ENCODE results near the gene LPGAT1.

DNA sequence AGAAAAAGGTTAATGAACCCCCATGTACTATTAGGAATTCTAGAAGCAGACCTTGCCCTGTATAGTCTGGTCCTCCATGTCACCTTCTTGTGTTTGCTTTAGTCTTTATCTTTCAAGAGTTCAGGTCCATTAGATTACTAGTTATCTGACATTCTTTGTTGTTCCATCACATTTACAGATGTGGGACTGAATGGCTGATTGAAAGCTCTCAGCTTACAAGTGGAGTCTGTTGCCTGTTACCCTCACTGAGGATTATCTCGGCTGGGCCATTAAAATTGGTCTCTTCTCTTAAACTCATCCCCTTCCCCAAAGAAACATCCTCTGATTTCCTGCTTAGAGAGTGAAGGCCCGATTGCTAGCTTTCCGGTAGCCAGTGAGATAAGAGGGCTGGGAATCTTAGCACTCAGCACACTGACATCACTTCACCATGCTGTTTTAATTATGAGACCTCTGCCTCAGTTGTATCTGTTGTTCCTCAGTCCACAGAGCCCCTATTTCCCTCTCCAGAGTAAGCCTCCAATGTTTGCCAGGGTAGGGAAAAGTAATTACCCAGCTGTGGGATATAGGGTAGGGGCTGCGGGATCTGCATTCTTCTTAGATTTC, 76.8 kb downstream of the LPGAT1 start:
- TF ChIP-seq, protein P1, sequence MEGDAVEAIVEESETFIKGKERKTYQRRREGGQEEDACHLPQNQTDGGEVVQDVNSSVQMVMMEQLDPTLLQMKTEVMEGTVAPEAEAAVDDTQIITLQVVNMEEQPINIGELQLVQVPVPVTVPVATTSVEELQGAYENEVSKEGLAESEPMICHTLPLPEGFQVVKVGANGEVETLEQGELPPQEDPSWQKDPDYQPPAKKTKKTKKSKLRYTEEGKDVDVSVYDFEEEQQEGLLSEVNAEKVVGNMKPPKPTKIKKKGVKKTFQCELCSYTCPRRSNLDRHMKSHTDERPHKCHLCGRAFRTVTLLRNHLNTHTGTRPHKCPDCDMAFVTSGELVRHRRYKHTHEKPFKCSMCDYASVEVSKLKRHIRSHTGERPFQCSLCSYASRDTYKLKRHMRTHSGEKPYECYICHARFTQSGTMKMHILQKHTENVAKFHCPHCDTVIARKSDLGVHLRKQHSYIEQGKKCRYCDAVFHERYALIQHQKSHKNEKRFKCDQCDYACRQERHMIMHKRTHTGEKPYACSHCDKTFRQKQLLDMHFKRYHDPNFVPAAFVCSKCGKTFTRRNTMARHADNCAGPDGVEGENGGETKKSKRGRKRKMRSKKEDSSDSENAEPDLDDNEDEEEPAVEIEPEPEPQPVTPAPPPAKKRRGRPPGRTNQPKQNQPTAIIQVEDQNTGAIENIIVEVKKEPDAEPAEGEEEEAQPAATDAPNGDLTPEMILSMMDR (IDR thresholded peaks at IDR 0.05; ENCODE audit: low read depth, low read length) = no peak
- no peak for TF ChIP-seq EZH2phosphoT487 (IDR thresholded peaks at IDR 0.05; ENCODE audit: low read depth)

All from OCI-LY3 (cell line).